Mesendoderm (in vitro differentiated cells): ENCODE measurements around the gene OSBPL8.
"Not testable (repeated sequence)": the region's sequence is repeated elsewhere in the genome, so short reads cannot be mapped to it uniquely, and the experiment has no call there.

Experiments used
- DNase-seq: peaks from one replicate; pipeline ENCODE4 v3.0.0; 2013
- H2AK5ac ChIP-seq: 2 replicates; pipeline ENCODE4 v1.6.1; 2013; ENCODE audit warnings: low read length, inconsistent platforms
- H2BK120ac ChIP-seq: 2 replicates; pipeline ENCODE4 v1.6.1; 2013; ENCODE audit warnings: low read depth, mild to moderate bottlenecking, low read length, moderate library complexity, mixed read lengths
- H2BK15ac ChIP-seq: replicated peaks from 2 replicates; pipeline ENCODE4 v1.6.1; 2013; ENCODE audit warnings: low read depth, mild to moderate bottlenecking, moderate library complexity
- H2BK5ac ChIP-seq: 2 replicates; pipeline ENCODE4 v1.6.1; 2013; ENCODE audit warnings: low read length, inconsistent platforms
- H3K18ac ChIP-seq: 2 replicates; pipeline ENCODE4 v1.6.1; 2013; ENCODE audit warnings: mild to moderate bottlenecking, low read length, mixed read lengths
- H3K23ac ChIP-seq: one replicate; pipeline ENCODE4 v1.6.1; 2013; ENCODE audit warnings: low read length
- H3K27ac ChIP-seq: 2 replicates; pipeline ENCODE4 v1.5.1; 2013; ENCODE audit warnings: low read depth, mild to moderate bottlenecking, inconsistent platforms, low read length, moderate library complexity
- H3K27me3 ChIP-seq: 2 replicates; pipeline ENCODE4 v1.6.1; 2013; ENCODE audit warnings: low read length, control low read depth, mild to moderate bottlenecking, inconsistent platforms; ENCODE audit not compliant: insufficient read depth, poor library complexity
- H3K36me3 ChIP-seq: 2 replicates; pipeline ENCODE4 v1.6.1; 2013; ENCODE audit warnings: low read length, inconsistent platforms; ENCODE audit not compliant: control insufficient read depth, insufficient read depth
- H3K4ac ChIP-seq: one replicate; pipeline ENCODE4 v1.6.1; 2013; ENCODE audit warnings: low read depth, mild to moderate bottlenecking, low read length, moderate library complexity
- H3K4me1 ChIP-seq: 2 replicates; pipeline ENCODE4 v1.6.1; 2013; ENCODE audit warnings: low read depth, low read length, inconsistent platforms; ENCODE audit not compliant: control insufficient read depth
- H3K4me2 ChIP-seq: 2 replicates; pipeline ENCODE4 v1.6.1; 2013; ENCODE audit warnings: low read length
- H3K4me3 ChIP-seq: 2 replicates; pipeline ENCODE4 v1.5.1; 2013; ENCODE audit warnings: mild to moderate bottlenecking, low read length
- H3K56ac ChIP-seq: one replicate; pipeline ENCODE4 v1.6.1; 2013; ENCODE audit warnings: low read length
- H3K79me1 ChIP-seq: 2 replicates; pipeline ENCODE4 v1.6.1; 2013; ENCODE audit warnings: low read length, inconsistent platforms
- H3K79me2 ChIP-seq: 2 replicates; pipeline ENCODE4 v1.6.1; 2013; ENCODE audit warnings: mild to moderate bottlenecking, low read length; ENCODE audit not compliant: control insufficient read depth, insufficient read depth
- H3K9ac ChIP-seq: 2 replicates; pipeline ENCODE4 v1.6.1; 2013; ENCODE audit warnings: low read length, inconsistent platforms
- H4K5ac ChIP-seq: one replicate; pipeline ENCODE4 v1.6.1; 2013; ENCODE audit warnings: low read length
- H4K8ac ChIP-seq: one replicate; pipeline ENCODE4 v1.6.1; 2013; ENCODE audit warnings: low read depth, mild to moderate bottlenecking, control low read depth, low read length, moderate library complexity
- WGBS: extraction: QIAGEN DNeasy Blood & Tissue Kit; methylation state at CpG from one replicate; pipeline ENCODE4 v1.1.7; 2013; ENCODE audit warnings: low lambda C conversion rate, missing lambda C conversion rate; ENCODE audit not compliant: insufficient coverage; ENCODE audit errors: extremely low coverage; 5-methylcytosine and 5-hydroxymethylcytosine counted together

OSBPL8 gene

DNA sequence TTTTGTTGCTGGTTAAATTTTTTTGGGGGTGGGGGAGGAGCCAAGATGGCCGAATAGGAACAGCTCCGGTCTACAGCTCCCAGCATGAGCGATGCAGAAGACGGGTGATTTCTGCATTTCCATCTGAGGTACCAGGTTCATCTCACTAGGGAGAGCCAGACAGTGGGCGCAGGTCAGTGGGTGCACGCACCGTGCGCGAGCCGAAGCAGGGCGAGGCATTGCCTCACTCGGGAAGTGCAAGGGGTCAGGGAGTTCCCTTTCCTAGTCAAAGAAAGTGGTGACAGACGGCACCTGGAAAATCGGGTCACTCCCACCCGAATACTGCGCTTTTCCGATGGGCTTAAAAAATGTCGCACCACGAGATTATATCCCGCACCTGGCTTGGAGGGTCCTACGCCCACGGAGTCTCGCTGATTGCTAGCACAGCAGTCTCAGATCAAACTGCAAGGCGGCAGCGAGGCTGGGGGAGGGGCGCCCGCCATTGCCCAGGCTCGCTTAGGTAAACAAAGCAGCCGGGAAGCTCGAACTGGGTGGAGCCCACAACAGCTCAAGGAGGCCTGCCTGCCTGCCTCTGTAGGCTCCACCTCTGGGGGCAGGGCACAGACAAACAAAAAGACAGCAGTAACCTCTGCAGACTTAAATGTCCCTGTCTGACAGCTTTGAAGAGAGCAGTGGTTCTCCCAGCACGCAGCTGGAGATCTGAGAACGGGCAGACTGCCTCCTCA is 239.8 kb downstream of the OSBPL8 start:
- H3K23ac ChIP-seq, H3K79me1 ChIP-seq, H3K4me3 ChIP-seq, H4K5ac ChIP-seq, H3K18ac ChIP-seq, H3K4me2 ChIP-seq, H3K27me3 ChIP-seq, DNase-seq, H2BK5ac ChIP-seq, H3K4me1 ChIP-seq, H3K79me2 ChIP-seq, H3K4ac ChIP-seq, H2BK15ac ChIP-seq, H2AK5ac ChIP-seq, H3K27ac ChIP-seq, H4K8ac ChIP-seq, H3K36me3 ChIP-seq, H3K9ac ChIP-seq, H2BK120ac ChIP-seq: not testable (repeated sequence)
- WGBS = no CpG with 5 or more reads among the region's 32 CpGs
- H3K56ac ChIP-seq = peak overlapping the region; percentile 49

DNA sequence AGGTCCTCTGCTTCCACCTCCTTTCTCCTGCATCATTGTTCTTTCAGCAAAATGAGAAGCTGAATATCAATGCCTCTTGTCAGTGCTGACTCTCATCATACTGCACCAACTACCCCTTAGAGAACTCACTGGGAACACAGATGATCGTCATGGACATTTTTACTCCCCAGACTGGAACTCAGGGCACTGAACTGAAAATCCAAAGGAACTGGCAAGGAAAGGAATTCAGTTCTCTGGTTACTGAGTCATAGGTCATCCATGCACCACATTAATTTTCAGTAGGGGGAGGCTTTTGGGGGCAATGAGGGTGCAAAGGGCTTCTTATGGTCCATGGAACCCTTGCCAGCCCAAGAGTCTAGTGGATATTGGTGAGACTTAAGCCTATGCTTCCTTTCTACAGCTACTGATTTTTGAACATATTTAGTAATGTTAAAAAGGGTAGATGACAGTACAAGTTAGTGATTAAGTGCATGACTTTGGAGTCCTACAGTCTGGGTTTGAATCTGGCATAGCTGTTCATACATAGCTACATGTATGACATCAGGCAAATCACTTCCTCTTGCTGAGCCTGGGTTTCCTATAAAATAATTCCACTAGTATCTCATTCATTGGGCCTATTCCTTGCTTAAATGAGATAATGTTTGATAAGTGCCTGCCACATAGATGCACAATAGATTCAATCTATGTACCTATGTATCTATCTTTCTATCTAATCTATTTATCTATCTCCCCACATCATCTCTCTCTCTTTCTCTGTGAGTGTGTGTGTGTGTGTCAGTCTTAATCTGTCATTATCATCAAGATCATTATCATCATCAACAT is 240.6 kb downstream of the OSBPL8 start:
- no peak for DNase-seq
- no peak overlapping the region for H2BK15ac ChIP-seq
- no peak overlapping the region for H3K4me3 ChIP-seq
- H3K9ac ChIP-seq = no peak overlapping the region
- H2BK120ac ChIP-seq = no peak overlapping the region
- H4K8ac ChIP-seq = no peak overlapping the region
- H3K79me1 ChIP-seq = no peaks in the 10 kb centered on the region
- no CpG with 5 or more reads among the region's 1 CpG for WGBS
- no peaks in the 10 kb centered on the region for H3K4me1 ChIP-seq
- H2AK5ac ChIP-seq = no peak overlapping the region
- H3K79me2 ChIP-seq = no peaks in the 10 kb centered on the region
- no peak overlapping the region for H3K27ac ChIP-seq
- no peaks in the 10 kb centered on the region for H3K36me3 ChIP-seq
- H3K4ac ChIP-seq = no peak overlapping the region
- no peak overlapping the region for H4K5ac ChIP-seq
- no peaks in the 10 kb centered on the region for H3K27me3 ChIP-seq
- no peak overlapping the region for H3K4me2 ChIP-seq
- no peak overlapping the region for H2BK5ac ChIP-seq
- H3K18ac ChIP-seq = no peak overlapping the region
- no peak overlapping the region for H3K23ac ChIP-seq
- H3K56ac ChIP-seq = no peak overlapping the region

DNA sequence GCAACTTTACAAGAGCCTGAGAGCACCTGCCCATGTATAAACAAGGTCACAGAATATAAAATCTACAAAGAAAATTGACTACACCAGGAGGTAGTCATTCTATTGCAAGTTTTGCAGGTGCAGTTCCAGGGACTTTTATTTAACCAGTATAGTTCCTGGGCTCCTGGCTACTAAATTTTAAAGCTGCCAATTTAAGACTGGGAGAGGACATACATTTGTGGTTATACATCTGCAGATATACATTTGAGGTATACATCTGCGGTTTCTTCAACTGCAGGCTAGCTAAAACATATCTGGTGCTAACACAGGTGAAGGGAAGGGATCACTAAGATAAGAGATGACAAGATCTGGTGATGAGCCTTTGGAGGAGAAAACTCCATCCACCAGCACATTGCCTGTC is 241.6 kb downstream of the OSBPL8 start:
- Histone ChIP-seq H3K18ac (no peak overlapping the region), H4K8ac (no peak overlapping the region), H3K4me2 (no peak overlapping the region), H3K27ac (no peak overlapping the region), H3K23ac (no peak overlapping the region), H3K56ac (no peak overlapping the region), H3K4me1 (no peaks in the 10 kb centered on the region), H4K5ac (no peak overlapping the region), H3K79me1 (no peaks in the 10 kb centered on the region), H3K4ac (no peak overlapping the region), H3K4me3 (no peak overlapping the region), H2BK120ac (no peak overlapping the region), H2BK5ac (no peak overlapping the region), H3K36me3 (no peaks in the 10 kb centered on the region), H2AK5ac (no peak overlapping the region), H2BK15ac (no peak overlapping the region), H3K9ac (no peak overlapping the region), H3K27me3 (no peaks in the 10 kb centered on the region), H3K79me2 (no peaks in the 10 kb centered on the region)
- no peak for DNase-seq
- no CpG with 5 or more reads among the region's 1 CpG for WGBS

DNA sequence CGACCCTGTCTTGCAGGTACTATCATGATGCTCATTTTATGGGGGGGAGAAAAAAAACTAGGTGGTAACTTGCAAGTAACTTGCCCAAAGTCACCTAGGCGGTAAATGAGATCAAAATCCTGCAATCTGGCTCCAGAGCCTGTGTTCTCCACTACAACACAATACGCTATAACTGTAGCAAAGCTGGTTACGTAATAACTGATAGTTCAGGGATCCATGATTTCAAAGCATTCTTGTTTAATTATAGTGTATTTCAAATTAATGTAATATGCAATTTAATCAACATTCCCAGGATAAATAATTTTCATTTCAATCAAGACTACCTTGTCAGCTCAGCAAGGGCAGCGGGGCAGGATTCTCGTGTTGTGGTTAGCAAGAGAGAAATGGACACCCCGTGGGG is 243.1 kb downstream of the OSBPL8 start:
- no peak overlapping the region for H2BK5ac ChIP-seq
- no peaks in the 10 kb centered on the region for H3K79me2 ChIP-seq
- peaks cover 3% of the 10 kb centered on the region for H3K4me1 ChIP-seq
- H3K9ac ChIP-seq = no peak overlapping the region
- no peak overlapping the region for H2BK15ac ChIP-seq
- no peaks in the 10 kb centered on the region for H3K27me3 ChIP-seq
- no peak for DNase-seq
- H3K27ac ChIP-seq = no peak overlapping the region
- no peak overlapping the region for H2AK5ac ChIP-seq
- H4K8ac ChIP-seq = no peak overlapping the region
- no peak overlapping the region for H3K18ac ChIP-seq
- no peak overlapping the region for H3K4ac ChIP-seq
- no peaks in the 10 kb centered on the region for H3K79me1 ChIP-seq
- no peak overlapping the region for H4K5ac ChIP-seq
- no peak overlapping the region for H3K4me3 ChIP-seq
- whole genome bisulfite sequencing = no CpG with 5 or more reads among the region's 7 CpGs
- no peak overlapping the region for H3K56ac ChIP-seq
- H3K23ac ChIP-seq = no peak overlapping the region
- no peaks in the 10 kb centered on the region for H3K36me3 ChIP-seq
- H2BK120ac ChIP-seq = no peak overlapping the region
- no peak overlapping the region for H3K4me2 ChIP-seq

DNA sequence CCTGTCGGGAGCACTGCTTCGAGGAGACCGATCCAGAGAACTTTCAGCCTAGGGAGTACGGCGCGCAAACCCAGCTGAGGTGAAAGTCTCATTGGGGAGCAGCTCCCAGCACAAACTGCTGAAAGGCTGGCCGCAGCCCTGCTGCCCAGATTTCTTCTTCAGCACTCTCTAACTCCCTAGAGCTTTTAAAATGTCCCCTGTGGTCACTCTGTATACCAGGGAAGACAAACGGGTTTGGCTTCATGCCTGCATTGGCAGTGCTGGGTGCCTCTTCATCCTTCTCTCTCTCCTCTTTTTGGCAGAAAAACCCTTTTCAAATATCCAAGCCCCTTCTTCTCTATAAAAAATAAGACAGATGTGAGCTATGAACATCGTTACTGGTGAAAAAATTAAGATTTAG is 246.3 kb downstream of the OSBPL8 start:
- Histone ChIP-seq H3K4me3 (no peak overlapping the region), H3K36me3 (no peaks in the 10 kb centered on the region), H3K79me1 (no peaks in the 10 kb centered on the region), H3K23ac (no peak overlapping the region), H3K4me2 (no peak overlapping the region), H2BK5ac (no peak overlapping the region), H3K4me1 (peaks cover 3% of the 10 kb centered on the region), H3K56ac (peak overlapping the region; percentile 37), H3K79me2 (no peaks in the 10 kb centered on the region), H3K27ac (no peak overlapping the region), H4K5ac (peak overlapping the region; percentile 7), H4K8ac (no peak overlapping the region), H3K9ac (no peak overlapping the region), H3K4ac (no peak overlapping the region), H2AK5ac (no peak overlapping the region), H2BK15ac (no peak overlapping the region), H2BK120ac (no peak overlapping the region), H3K27me3 (no peaks in the 10 kb centered on the region), H3K18ac (no peak overlapping the region)
- no CpG with 5 or more reads among the region's 9 CpGs for WGBS
- no peak for DNase-seq
